HCT116 (cell line): ENCODE data around the gene HOXB8.

Source experiments
- CTCF ChIP-seq, 3 experiments: fragments of 200-600 bp in 1 of 3; sonication (generic) in 1 of 3; IDR thresholded peaks in 2 of 3; conservative IDR thresholded peaks in 1 of 3; 2 replicates each; pipeline ENCODE4 v1.5.1; 2012 to 2017; ENCODE audit warnings: low read depth in 2 of 3, low read length in 2 of 3, antibody characterized with exemption in 1 of 3, borderline replicate concordance in 1 of 3, control low read depth in 1 of 3, mild to moderate bottlenecking in 1 of 3, mixed read lengths in 1 of 3, mixed run types in 1 of 3, moderate library complexity in 1 of 3; ENCODE audit not compliant: insufficient read depth in 1 of 3
- EZH2 ChIP-seq: fragments of 200-600 bp; sonication (generic); IDR thresholded peaks from 2 replicates; pipeline ENCODE4 v1.6.1; 2017; ENCODE audit warnings: antibody characterized with exemption, mixed run types
- POLR2AphosphoS5 ChIP-seq: IDR thresholded peaks from 2 replicates; pipeline ENCODE4 v1.6.1; 2011; ENCODE audit warnings: mild to moderate bottlenecking, low read depth, low read length, moderate library complexity
- TF ChIP-seq, protein P1 (sequence below): IDR thresholded peaks from 2 replicates; pipeline ENCODE4 v1.6.1; 2012

GRCh38 chr17:48601539-48602425 is 13.3 kb downstream of the HOXB8 start:
- TF ChIP-seq CTCF (IDR thresholded peaks at IDR 0.05 in 2 of 3, conservative IDR thresholded peaks at IDR 0.05 in 1 of 3; ENCODE audit: borderline replicate concordance in 1 of 3, insufficient read depth in 1 of 3, low read depth in 2 of 3, low read length in 2 of 3) (no peak), POLR2AphosphoS5 (no peak), EZH2 (no peak)
- TF ChIP-seq, protein P1, sequence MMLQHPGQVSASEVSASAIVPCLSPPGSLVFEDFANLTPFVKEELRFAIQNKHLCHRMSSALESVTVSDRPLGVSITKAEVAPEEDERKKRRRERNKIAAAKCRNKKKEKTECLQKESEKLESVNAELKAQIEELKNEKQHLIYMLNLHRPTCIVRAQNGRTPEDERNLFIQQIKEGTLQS: no peak
